Measurements from ENCODE around the gene C16orf92. TPM values are rescaled to one million over a fixed set of nuclear protein-coding genes. Genes with fewer than 3 reads are reported as not detected.

Gene C16orf92
- total and polyA plus RNA-seq, 2 of the 13 experiments (the other 11 are each of a cell fraction or from before 2014, with no cell fraction given): not detected

DNA sequence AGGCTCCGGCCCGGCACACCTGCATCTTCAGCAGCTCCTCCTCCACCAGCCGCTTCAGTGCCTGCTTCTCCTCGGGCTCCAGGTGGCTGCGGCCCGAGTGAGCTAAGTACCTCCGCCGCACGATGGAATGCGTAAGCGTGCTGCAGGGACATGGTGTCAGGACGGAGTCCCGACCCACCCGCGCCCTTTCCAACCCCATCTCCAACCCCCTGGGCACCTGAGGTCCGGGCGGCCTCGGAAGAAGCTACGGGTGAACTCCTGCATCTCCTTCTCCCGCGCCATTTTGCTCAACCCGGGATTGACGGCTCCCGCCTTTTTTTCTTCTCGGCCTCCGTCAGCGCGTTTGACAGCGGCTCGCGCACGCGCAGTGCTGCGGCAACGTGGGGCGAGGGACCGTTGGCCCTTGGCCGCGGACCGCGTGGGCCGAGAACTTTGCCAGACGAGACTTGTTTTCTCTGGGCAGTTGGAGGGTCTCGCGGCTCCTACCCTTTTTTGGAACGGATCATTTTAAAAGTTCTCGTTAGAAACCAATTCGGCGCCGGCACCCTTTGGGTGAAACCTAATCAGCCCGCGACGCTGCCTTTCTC is 27.6 kb upstream of the C16orf92 start, which contains the start of gene HIRIP3 (continued):
- TF ChIP-seq, protein P1, sequence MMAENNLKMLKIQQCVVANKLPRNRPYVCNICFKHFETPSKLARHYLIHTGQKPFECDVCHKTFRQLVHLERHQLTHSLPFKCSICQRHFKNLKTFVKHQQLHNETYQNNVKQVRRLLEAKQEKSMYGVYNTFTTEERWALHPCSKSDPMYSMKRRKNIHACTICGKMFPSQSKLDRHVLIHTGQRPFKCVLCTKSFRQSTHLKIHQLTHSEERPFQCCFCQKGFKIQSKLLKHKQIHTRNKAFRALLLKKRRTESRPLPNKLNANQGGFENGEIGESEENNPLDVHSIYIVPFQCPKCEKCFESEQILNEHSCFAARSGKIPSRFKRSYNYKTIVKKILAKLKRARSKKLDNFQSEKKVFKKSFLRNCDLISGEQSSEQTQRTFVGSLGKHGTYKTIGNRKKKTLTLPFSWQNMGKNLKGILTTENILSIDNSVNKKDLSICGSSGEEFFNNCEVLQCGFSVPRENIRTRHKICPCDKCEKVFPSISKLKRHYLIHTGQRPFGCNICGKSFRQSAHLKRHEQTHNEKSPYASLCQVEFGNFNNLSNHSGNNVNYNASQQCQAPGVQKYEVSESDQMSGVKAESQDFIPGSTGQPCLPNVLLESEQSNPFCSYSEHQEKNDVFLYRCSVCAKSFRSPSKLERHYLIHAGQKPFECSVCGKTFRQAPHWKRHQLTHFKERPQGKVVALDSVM (CRISPR knock-in tag; IDR thresholded peaks at IDR 0.05): peak; percentile 59; the same call in 1 of the 2 replicates
- TF ChIP-seq NCOR1 (IDR thresholded peaks at IDR 0.05; ENCODE audit: borderline replicate concordance, low read length) (no peak; the same call in 1 of the 2 replicates), PHB2 (IDR thresholded peaks at IDR 0.05; ENCODE audit: partially characterized antibody) (no peak), NFYC (CRISPR knock-in tag; IDR thresholded peaks at IDR 0.05) (no peak), DPF2 (CRISPR knock-in tag; IDR thresholded peaks at IDR 0.05; ENCODE audit: borderline replicate concordance, low read depth) (no peak), SALL2 (CRISPR knock-in tag; IDR thresholded peaks at IDR 0.05) (no peak; the same call in 1 of the 2 replicates), RAD51 (IDR thresholded peaks at IDR 0.05; ENCODE audit: borderline replicate concordance) (no peak), SSRP1 (CRISPR knock-in tag; IDR thresholded peaks at IDR 0.05) (no peak), ELF3 (CRISPR knock-in tag; IDR thresholded peaks at IDR 0.05) (no peak), ZNF703 (CRISPR knock-in tag; IDR thresholded peaks at IDR 0.05; ENCODE audit: borderline replicate concordance) (no peak; the same call in 1 of the 2 replicates), ZNF7 (CRISPR knock-in tag; IDR thresholded peaks at IDR 0.05) (no peak), MXD4 (CRISPR knock-in tag; IDR thresholded peaks at IDR 0.05) (no peak; the same call in none of the 2 replicates), NFATC3 (CRISPR knock-in tag; IDR thresholded peaks at IDR 0.05) (no peak), PITX1 (CRISPR knock-in tag; IDR thresholded peaks at IDR 0.05) (peak; percentile 36)
- TF ChIP-seq, protein P2, sequence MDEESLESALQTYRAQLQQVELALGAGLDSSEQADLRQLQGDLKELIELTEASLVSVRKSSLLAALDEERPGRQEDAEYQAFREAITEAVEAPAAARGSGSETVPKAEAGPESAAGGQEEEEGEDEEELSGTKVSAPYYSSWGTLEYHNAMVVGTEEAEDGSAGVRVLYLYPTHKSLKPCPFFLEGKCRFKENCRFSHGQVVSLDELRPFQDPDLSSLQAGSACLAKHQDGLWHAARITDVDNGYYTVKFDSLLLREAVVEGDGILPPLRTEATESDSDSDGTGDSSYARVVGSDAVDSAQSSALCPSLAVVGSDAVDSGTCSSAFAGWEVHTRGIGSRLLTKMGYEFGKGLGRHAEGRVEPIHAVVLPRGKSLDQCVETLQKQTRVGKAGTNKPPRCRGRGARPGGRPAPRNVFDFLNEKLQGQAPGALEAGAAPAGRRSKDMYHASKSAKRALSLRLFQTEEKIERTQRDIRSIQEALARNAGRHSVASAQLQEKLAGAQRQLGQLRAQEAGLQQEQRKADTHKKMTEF (CRISPR knock-in tag; IDR thresholded peaks at IDR 0.05): no peak
- TF ChIP-seq, protein P3, sequence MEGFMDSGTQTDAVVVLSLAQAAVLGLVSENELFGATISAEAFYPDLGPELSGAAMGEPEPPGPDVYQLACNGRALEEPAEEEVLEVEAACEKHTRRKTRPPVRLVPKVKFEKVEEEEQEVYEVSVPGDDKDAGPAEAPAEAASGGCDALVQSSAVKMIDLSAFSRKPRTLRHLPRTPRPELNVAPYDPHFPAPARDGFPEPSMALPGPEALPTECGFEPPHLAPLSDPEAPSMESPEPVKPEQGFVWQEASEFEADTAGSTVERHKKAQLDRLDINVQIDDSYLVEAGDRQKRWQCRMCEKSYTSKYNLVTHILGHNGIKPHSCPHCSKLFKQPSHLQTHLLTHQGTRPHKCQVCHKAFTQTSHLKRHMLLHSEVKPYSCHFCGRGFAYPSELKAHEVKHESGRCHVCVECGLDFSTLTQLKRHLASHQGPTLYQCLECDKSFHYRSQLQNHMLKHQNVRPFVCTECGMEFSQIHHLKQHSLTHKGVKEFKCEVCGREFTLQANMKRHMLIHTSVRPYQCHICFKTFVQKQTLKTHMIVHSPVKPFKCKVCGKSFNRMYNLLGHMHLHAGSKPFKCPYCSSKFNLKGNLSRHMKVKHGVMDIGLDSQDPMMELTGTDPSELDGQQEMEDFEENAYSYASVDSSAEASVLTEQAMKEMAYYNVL (CRISPR knock-in tag; IDR thresholded peaks at IDR 0.05; ENCODE audit: borderline replicate concordance): no peak
- TF ChIP-seq, protein P4, sequence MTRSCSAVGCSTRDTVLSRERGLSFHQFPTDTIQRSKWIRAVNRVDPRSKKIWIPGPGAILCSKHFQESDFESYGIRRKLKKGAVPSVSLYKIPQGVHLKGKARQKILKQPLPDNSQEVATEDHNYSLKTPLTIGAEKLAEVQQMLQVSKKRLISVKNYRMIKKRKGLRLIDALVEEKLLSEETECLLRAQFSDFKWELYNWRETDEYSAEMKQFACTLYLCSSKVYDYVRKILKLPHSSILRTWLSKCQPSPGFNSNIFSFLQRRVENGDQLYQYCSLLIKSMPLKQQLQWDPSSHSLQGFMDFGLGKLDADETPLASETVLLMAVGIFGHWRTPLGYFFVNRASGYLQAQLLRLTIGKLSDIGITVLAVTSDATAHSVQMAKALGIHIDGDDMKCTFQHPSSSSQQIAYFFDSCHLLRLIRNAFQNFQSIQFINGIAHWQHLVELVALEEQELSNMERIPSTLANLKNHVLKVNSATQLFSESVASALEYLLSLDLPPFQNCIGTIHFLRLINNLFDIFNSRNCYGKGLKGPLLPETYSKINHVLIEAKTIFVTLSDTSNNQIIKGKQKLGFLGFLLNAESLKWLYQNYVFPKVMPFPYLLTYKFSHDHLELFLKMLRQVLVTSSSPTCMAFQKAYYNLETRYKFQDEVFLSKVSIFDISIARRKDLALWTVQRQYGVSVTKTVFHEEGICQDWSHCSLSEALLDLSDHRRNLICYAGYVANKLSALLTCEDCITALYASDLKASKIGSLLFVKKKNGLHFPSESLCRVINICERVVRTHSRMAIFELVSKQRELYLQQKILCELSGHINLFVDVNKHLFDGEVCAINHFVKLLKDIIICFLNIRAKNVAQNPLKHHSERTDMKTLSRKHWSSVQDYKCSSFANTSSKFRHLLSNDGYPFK (CRISPR knock-in tag; IDR thresholded peaks at IDR 0.05; ENCODE audit: borderline replicate concordance): no peak; the same call in 1 of the 2 replicates
